Tibial nerve (tissue), 4 donors: ENCODE data around the gene HIP1.

Experiments used
- EP300 ChIP-seq, 2 donors: sonication (generic); formaldehyde crosslinking; IDR thresholded peaks; one replicate each; pipeline ENCODE4 v1.6.1; 2017; ENCODE audit warnings: antibody characterized with exemption in 2 of 2, mild to moderate bottlenecking in 1 of 2
- TF ChIP-seq, protein P1 (sequence below), 5 experiments: fragments of 200-600 bp in 3 of 5; fragments of 450-650 bp in 2 of 5; sonication (generic) in 3 of 5; IDR thresholded peaks; one replicate each; pipeline ENCODE4 v1.5.1; 2016 to 2019; ENCODE audit warnings: antibody characterized with exemption in 5 of 5, mild to moderate bottlenecking in 3 of 5, moderate library complexity in 2 of 5

DNA sequence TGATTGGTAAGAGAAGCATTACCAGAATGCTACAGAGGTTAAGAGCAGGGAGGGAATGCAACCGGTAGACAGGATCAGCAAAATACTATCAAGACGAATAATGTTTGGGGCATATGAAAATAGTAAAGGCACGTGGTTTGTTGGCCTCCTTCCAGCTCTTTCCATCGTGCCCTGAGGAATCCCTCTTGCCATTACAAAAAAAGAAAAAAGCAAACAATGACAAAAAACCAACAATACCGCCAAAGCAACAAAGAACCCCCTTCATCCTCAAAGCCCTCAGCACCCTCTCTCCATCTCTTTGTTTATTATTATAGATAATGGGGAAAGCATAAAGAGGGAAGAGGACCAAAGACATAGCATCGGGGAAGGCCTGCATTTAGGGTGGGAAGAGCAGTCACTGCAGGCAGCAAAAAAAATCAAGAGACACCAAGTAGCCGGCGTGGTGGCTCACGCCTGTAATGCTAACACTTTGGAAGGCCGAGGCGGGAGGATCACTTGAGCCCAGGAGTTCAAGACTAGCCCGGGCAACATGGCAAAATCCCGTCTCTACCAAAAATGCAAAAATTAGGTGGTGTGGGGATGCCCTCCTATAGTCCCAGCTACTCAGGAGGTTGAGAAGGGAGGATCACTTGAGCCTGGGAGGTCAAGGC, 78.0 kb downstream of the HIP1 start:
- TF ChIP-seq, protein P1, sequence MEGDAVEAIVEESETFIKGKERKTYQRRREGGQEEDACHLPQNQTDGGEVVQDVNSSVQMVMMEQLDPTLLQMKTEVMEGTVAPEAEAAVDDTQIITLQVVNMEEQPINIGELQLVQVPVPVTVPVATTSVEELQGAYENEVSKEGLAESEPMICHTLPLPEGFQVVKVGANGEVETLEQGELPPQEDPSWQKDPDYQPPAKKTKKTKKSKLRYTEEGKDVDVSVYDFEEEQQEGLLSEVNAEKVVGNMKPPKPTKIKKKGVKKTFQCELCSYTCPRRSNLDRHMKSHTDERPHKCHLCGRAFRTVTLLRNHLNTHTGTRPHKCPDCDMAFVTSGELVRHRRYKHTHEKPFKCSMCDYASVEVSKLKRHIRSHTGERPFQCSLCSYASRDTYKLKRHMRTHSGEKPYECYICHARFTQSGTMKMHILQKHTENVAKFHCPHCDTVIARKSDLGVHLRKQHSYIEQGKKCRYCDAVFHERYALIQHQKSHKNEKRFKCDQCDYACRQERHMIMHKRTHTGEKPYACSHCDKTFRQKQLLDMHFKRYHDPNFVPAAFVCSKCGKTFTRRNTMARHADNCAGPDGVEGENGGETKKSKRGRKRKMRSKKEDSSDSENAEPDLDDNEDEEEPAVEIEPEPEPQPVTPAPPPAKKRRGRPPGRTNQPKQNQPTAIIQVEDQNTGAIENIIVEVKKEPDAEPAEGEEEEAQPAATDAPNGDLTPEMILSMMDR (IDR thresholded peaks at IDR 0.05): no peak
- TF ChIP-seq EP300 (IDR thresholded peaks at IDR 0.05): no peak
